Left ventricle myocardium inferior (tissue), 1 donor: Measurements from ENCODE around the gene CFAP73. TPM values are rescaled to one million over a fixed set of nuclear protein-coding genes. Genes with fewer than 3 reads are reported as not detected.

Experiments
- DNase-seq: peaks from one replicate; pipeline ENCODE4 v3.0.0-alpha.2; 2020
- H3K27ac ChIP-seq: fragments of 200-600 bp; replicated peaks from 2 replicates; pipeline ENCODE4 v1.8.0; 2021
- H3K27me3 ChIP-seq: fragments of 200-600 bp; 2 replicates; pipeline ENCODE4 v1.8.0; 2021; ENCODE audit warnings: low read depth
- H3K36me3 ChIP-seq: fragments of 200-600 bp; 2 replicates; pipeline ENCODE4 v1.8.0; 2021
- H3K4me1 ChIP-seq: fragments of 200-600 bp; 2 replicates; pipeline ENCODE4 v1.8.0; 2021
- H3K4me3 ChIP-seq: fragments of 200-600 bp; 2 replicates; pipeline ENCODE4 v1.8.0; 2021; ENCODE audit warnings: mild to moderate bottlenecking, moderate library complexity
- H3K9me3 ChIP-seq: fragments of 200-600 bp; replicated peaks from 2 replicates; pipeline ENCODE4 v1.8.0; 2021
- CTCF ChIP-seq: fragments of 200-600 bp; IDR thresholded peaks from 2 replicates; pipeline ENCODE4 v1.8.0; 2021; ENCODE audit warnings: antibody characterized with exemption, mild to moderate bottlenecking, borderline replicate concordance
- intact Hi-C: fragments of 100-400 bp; cut with micrococcal nuclease; formaldehyde crosslinking; loops from one replicate; pipeline ENCODE4 v1.11.0; 2022
- total RNA-seq: library from RNA; stranded (reverse); fragmentation: NEBNext Ultra II Directional; extraction: Animal tissue kit (Norgen Biotek cat#: 25700); gene quantifications from one replicate; pipeline ENCODE4 v1.2.1, GENCODE V29; 2021
- donor health status: DM: no; HTN: yes; CAD: no; lungs with severe emphysema.

CFAP73 gene
- total RNA-seq, 1 donor from 2014 or later, result not detected

GRCh38 chr12:113144806-113145205 lies 4.7 kb upstream of the CFAP73 start:
- no peak overlapping the region for H3K27ac ChIP-seq
- peaks cover 13% of the 10 kb centered on the region for H3K4me1 ChIP-seq
- intact Hi-C loops, result no loop called here
- no peak for DNase-seq
- H3K4me3 ChIP-seq, result no peak overlapping the region
- H3K36me3 ChIP-seq, result no peaks in the 10 kb centered on the region
- no peaks in the 10 kb centered on the region for H3K9me3 ChIP-seq
- TF ChIP-seq CTCF, result no peak
- peaks cover 43% of the 10 kb centered on the region for H3K27me3 ChIP-seq

- TF ChIP-seq CTCF, result no peak
- Histone ChIP-seq H3K4me3 (no peak overlapping the region), H3K4me1 (peaks cover 15% of the 10 kb centered on the region), H3K9me3 (no peaks in the 10 kb centered on the region), H3K27me3 (peaks cover 54% of the 10 kb centered on the region), H3K36me3 (no peaks in the 10 kb centered on the region), H3K27ac (no peak overlapping the region)
- DNase-seq, result no peak
- intact Hi-C loops, result no loop called here
Measured at GRCh38 chr12:113145720-113146551, 3.6 kb upstream of the CFAP73 start.

DNA sequence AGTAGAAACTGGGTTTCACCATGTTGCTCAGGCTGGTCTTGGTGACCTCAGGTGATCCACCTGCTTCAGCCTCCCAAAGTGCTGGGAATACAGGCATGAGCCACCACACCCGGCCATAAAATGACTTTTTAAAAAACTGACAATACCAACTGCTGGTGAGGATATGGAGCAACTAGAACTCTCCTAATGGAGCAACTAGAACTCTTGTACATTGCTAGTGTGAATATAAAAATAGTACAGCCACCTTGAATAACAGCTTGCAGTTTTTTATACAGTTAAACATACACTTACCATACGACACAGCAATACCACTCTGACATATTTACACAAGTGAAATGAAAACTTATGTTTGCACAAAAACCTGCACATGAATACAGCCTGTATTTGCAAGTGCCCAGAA lies 2.5 kb upstream of the CFAP73 start:
- no peaks in the 10 kb centered on the region for H3K36me3 ChIP-seq
- no peaks in the 10 kb centered on the region for H3K9me3 ChIP-seq
- no peak overlapping the region for H3K4me3 ChIP-seq
- intact Hi-C loops, result no loop called here
- no peak overlapping the region for H3K27ac ChIP-seq
- peaks cover 61% of the 10 kb centered on the region for H3K27me3 ChIP-seq
- H3K4me1 ChIP-seq, result peaks cover 14% of the 10 kb centered on the region
- TF ChIP-seq CTCF, result no peak
- no peak for DNase-seq

DNA sequence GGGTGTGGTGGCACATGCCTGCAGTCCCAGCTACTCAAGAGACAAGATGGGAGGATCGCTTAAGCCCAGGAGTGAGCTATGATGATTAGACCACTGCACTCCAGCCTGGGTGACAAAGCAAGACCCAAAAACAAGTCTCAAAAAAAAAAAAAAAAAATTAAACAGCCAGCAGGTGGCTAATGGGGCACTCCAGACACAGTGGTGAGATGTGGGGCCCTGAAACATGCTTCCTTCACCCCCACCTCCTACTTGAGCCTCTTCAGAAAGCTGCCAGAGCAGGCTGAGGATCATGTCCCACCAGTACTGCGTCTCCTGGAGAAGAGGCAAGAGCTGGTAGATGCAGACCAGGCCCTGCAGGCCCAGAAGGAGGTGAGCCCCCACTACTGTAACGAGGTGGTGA lies 2.1 kb downstream of the CFAP73 start:
- no peak for DNase-seq
- H3K27ac ChIP-seq, result no peak overlapping the region
- no peak for TF ChIP-seq CTCF
- peaks cover 28% of the 10 kb centered on the region for H3K4me1 ChIP-seq
- H3K36me3 ChIP-seq, result no peaks in the 10 kb centered on the region
- peaks cover 79% of the 10 kb centered on the region for H3K27me3 ChIP-seq
- no peak overlapping the region for H3K4me3 ChIP-seq
- no peaks in the 10 kb centered on the region for H3K9me3 ChIP-seq
- intact Hi-C loops, result no loop called here

DNA sequence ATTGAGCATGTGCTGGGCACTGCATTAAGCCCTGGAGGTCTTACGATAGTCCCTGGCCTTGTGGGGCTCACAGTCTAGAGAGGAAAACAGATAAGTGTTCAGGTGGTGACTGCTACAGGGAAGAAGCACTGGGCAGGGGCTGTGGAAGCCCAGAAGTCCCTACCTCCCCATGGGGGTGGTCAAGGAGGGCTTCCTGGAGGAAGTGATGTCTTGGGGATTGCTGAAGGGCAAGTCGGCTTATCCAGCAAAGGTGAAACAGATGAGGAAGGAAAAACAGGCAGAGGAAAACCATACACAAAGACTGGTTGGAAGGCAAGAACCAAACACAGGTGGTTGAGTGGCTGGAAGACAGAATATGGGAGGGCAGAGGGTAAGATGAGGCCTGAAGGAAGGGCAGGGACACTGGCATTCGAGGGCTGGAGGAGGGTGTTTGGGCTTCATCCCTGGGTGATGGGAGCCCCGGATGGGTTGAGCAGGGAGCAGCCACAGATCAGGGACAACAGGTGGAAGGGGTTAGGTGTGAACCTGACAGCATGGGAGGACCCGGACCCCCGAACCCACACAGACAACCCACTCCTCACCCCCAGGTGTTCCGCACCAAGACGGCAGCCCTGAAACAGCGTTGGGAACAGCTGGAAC lies 2.8 kb downstream of the CFAP73 start:
- Histone ChIP-seq H3K36me3 (peaks cover 3% of the 10 kb centered on the region), H3K4me3 (peak overlapping the region; percentile 61), H3K4me1 (peaks cover 28% of the 10 kb centered on the region), H3K27me3 (peaks cover 77% of the 10 kb centered on the region), H3K9me3 (no peaks in the 10 kb centered on the region), H3K27ac (no peak overlapping the region)
- no peak for TF ChIP-seq CTCF
- intact Hi-C loops, result no loop called here
- DNase-seq, result no peak
